ENCODE measurements around the gene LRMDA.

LRMDA gene

DNA sequence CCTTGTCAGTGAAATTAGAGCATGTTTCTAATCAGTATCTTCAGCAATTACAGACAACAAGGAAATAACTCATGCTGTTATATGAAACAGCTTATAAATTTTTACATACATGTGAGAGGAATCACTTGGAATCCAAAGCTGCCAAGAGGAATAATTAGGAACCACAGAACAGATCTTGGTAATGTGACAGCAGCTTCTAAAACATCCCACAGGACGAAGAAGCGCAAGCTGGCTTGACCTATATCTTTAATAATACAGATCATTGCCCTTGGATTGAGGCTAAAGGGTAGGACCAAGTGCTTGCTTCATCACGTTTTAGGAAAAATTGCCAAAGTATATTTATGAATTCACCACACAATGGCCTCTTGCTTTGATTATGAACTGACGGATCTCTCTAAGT is 869.8 kb downstream of the LRMDA start:
- ATAC-seq (ENCODE audit: insufficient read depth, low read depth) = no peak
- no peaks in the 10 kb centered on the region for H3K36me3 ChIP-seq (ENCODE audit: insufficient read depth, low read length)
- peaks cover 3% of the 10 kb centered on the region for H3K27me3 ChIP-seq (ENCODE audit: insufficient read depth, low read length, poor library complexity)
- H3K9ac ChIP-seq (ENCODE audit: low read depth, low read length) = no peak overlapping the region
- TF ChIP-seq, protein P1, sequence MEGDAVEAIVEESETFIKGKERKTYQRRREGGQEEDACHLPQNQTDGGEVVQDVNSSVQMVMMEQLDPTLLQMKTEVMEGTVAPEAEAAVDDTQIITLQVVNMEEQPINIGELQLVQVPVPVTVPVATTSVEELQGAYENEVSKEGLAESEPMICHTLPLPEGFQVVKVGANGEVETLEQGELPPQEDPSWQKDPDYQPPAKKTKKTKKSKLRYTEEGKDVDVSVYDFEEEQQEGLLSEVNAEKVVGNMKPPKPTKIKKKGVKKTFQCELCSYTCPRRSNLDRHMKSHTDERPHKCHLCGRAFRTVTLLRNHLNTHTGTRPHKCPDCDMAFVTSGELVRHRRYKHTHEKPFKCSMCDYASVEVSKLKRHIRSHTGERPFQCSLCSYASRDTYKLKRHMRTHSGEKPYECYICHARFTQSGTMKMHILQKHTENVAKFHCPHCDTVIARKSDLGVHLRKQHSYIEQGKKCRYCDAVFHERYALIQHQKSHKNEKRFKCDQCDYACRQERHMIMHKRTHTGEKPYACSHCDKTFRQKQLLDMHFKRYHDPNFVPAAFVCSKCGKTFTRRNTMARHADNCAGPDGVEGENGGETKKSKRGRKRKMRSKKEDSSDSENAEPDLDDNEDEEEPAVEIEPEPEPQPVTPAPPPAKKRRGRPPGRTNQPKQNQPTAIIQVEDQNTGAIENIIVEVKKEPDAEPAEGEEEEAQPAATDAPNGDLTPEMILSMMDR (IDR thresholded peaks at IDR 0.05; ENCODE audit: borderline replicate concordance, extremely low read depth, low read length, poor library complexity, severe bottlenecking) = no peak
- no peak for TF ChIP-seq EZH2 (IDR thresholded peaks at IDR 0.05; ENCODE audit: borderline replicate concordance, low read depth, low read length, severe bottlenecking)
- no peak overlapping the region for H3K4me2 ChIP-seq (ENCODE audit: insufficient read depth, low read length)
- no peak overlapping the region for H3K4me3 ChIP-seq (ENCODE audit: low read depth in 1 of 2, low read length in 2 of 2)
- H3K4me1 ChIP-seq (ENCODE audit: insufficient read depth, low read length) = no peaks in the 10 kb centered on the region
- no peaks in the 10 kb centered on the region for H3K79me2 ChIP-seq (ENCODE audit: insufficient read depth, low read length)
- no peak for DNase-seq
- H2AFZ ChIP-seq (ENCODE audit: low read depth, low read length) = no peak overlapping the region
- H4K20me1 ChIP-seq (ENCODE audit: insufficient read depth, low read length) = no peaks in the 10 kb centered on the region
- H3K27ac ChIP-seq (ENCODE audit: low read length) = no peak overlapping the region
- no peaks in the 10 kb centered on the region for H3K9me3 ChIP-seq (ENCODE audit: insufficient read depth, low read length, severe bottlenecking)

DNA sequence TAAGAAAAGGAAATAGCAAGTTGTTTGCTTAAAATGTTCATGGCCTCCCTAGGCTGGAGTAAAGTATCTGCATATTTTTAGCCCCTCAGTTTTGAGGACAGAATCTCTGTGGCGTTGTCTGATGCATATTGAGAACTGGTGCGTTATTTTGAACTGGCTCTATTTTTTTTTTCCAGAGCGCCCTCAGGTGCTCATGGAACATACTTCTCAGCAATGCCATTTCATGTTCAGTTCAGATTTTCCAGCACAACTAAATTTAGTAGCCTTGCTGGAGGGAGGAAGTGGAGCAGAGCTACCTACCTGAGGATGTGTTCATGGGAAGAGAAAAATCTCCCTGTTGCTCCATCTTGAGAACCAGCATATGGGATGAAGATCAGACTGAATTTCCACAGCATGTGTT is 870.5 kb downstream of the LRMDA start:
- no peak overlapping the region for H3K4me2 ChIP-seq (ENCODE audit: insufficient read depth, low read length)
- H4K20me1 ChIP-seq (ENCODE audit: insufficient read depth, low read length) = no peaks in the 10 kb centered on the region
- DNase-seq = no peak
- H3K4me1 ChIP-seq (ENCODE audit: insufficient read depth, low read length) = no peaks in the 10 kb centered on the region
- no peak overlapping the region for H3K4me3 ChIP-seq (ENCODE audit: low read depth in 1 of 2, low read length in 2 of 2)
- H3K36me3 ChIP-seq (ENCODE audit: insufficient read depth, low read length) = no peaks in the 10 kb centered on the region
- TF ChIP-seq, protein P1 (IDR thresholded peaks at IDR 0.05; ENCODE audit: borderline replicate concordance, extremely low read depth, low read length, poor library complexity, severe bottlenecking) = no peak
- no peak for TF ChIP-seq EZH2 (IDR thresholded peaks at IDR 0.05; ENCODE audit: borderline replicate concordance, low read depth, low read length, severe bottlenecking)
- ATAC-seq (ENCODE audit: insufficient read depth, low read depth) = no peak
- H3K9ac ChIP-seq (ENCODE audit: low read depth, low read length) = no peak overlapping the region
- no peaks in the 10 kb centered on the region for H3K9me3 ChIP-seq (ENCODE audit: insufficient read depth, low read length, severe bottlenecking)
- H2AFZ ChIP-seq (ENCODE audit: low read depth, low read length) = no peak overlapping the region
- no peak overlapping the region for H3K27ac ChIP-seq (ENCODE audit: low read length)
- no peaks in the 10 kb centered on the region for H3K79me2 ChIP-seq (ENCODE audit: insufficient read depth, low read length)
- H3K27me3 ChIP-seq (ENCODE audit: insufficient read depth, low read length, poor library complexity) = peaks cover 5% of the 10 kb centered on the region

DNA sequence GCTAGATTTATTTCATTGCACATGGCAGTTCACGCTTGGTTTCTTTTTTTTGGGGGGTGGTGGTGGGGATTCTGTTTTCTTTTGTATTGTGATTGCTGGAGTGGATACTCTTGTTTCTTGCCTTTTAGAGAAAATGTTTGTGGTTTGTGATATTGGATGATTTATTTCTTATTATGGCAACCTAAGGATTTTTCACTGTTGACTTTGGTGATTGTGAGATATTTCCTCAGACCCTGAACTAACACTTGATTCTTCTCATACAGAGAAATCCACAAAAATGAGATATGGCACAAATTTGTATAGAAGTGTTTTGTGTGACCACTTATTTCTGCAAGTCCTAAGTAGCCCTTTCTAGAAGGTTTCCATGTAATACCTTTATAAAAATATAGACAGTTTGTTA is 871.1 kb downstream of the LRMDA start:
- ATAC-seq (ENCODE audit: insufficient read depth, low read depth) (no peak), DNase-seq (no peak)
- Histone ChIP-seq H3K4me2 (ENCODE audit: insufficient read depth, low read length) (no peak overlapping the region), H3K27ac (ENCODE audit: low read length) (no peak overlapping the region), H3K4me1 (ENCODE audit: insufficient read depth, low read length) (no peaks in the 10 kb centered on the region), H3K27me3 (ENCODE audit: insufficient read depth, low read length, poor library complexity) (peaks cover 5% of the 10 kb centered on the region), H3K9ac (ENCODE audit: low read depth, low read length) (no peak overlapping the region), H3K36me3 (ENCODE audit: insufficient read depth, low read length) (no peaks in the 10 kb centered on the region), H2AFZ (ENCODE audit: low read depth, low read length) (no peak overlapping the region), H3K4me3 (ENCODE audit: low read depth in 1 of 2, low read length in 2 of 2) (no peak overlapping the region), H3K79me2 (ENCODE audit: insufficient read depth, low read length) (no peaks in the 10 kb centered on the region), H3K9me3 (ENCODE audit: insufficient read depth, low read length, severe bottlenecking) (no peaks in the 10 kb centered on the region), H4K20me1 (ENCODE audit: insufficient read depth, low read length) (no peaks in the 10 kb centered on the region)
- TF ChIP-seq, protein P1 (IDR thresholded peaks at IDR 0.05; ENCODE audit: borderline replicate concordance, extremely low read depth, low read length, poor library complexity, severe bottlenecking) = no peak
- no peak for TF ChIP-seq EZH2 (IDR thresholded peaks at IDR 0.05; ENCODE audit: borderline replicate concordance, low read depth, low read length, severe bottlenecking)

Data from DND-41 (cell line).